Smooth muscle cell (in vitro differentiated cells): ENCODE data around the gene DYNLL2. TPM values are rescaled to one million over a fixed set of nuclear protein-coding genes. Genes with fewer than 3 reads are reported as not detected.

Source experiments
- DNase-seq: peaks from one replicate; lab custom pipeline; 2025; ENCODE audit not compliant: unreplicated experiment; lab: John Stamatoyannopoulos, UW
- H2AFZ ChIP-seq: fragments of 200-600 bp; sonication (generic); 2 replicates; pipeline ENCODE4 v1.6.0; 2016; ENCODE audit warnings: antibody characterized with exemption, low read depth, mild to moderate bottlenecking
- H3F3A ChIP-seq: fragments of 200-600 bp; sonication (generic); 2 replicates; pipeline ENCODE4 v1.6.0; 2017; ENCODE audit warnings: antibody characterized with exemption, low read depth
- H3K27ac ChIP-seq: fragments of 200-600 bp; sonication (generic); 2 replicates; pipeline ENCODE4 v1.5.1; 2016; ENCODE audit warnings: low read depth, mild to moderate bottlenecking
- H3K27me3 ChIP-seq: fragments of 200-600 bp; sonication (generic); 2 replicates; pipeline ENCODE4 v1.6.1; 2016; ENCODE audit warnings: low read depth, mild to moderate bottlenecking
- H3K36me3 ChIP-seq: fragments of 200-600 bp; sonication (generic); 2 replicates; pipeline ENCODE4 v1.5.1; 2016; ENCODE audit warnings: low read depth
- H3K4me1 ChIP-seq: fragments of 200-600 bp; sonication (generic); 2 replicates; pipeline ENCODE4 v1.5.1; 2016; ENCODE audit warnings: low read depth
- H3K4me2 ChIP-seq: fragments of 200-600 bp; sonication (generic); 2 replicates; pipeline ENCODE4 v1.6.0; 2016; ENCODE audit warnings: mild to moderate bottlenecking
- H3K4me3 ChIP-seq: fragments of 200-600 bp; sonication (generic); 2 replicates; pipeline ENCODE4 v1.5.1; 2016; ENCODE audit warnings: mild to moderate bottlenecking
- H3K79me2 ChIP-seq: fragments of 200-600 bp; sonication (generic); 2 replicates; pipeline ENCODE4 v1.6.0; 2016; ENCODE audit warnings: low read depth, mild to moderate bottlenecking
- H3K9ac ChIP-seq: fragments of 200-600 bp; sonication (generic); 2 replicates; pipeline ENCODE4 v1.6.0; 2016; ENCODE audit warnings: low read depth
- H3K9me3 ChIP-seq: fragments of 200-600 bp; sonication (generic); replicated peaks from 2 replicates; pipeline ENCODE4 v1.5.1; 2016; ENCODE audit warnings: low read depth
- H4K20me1 ChIP-seq: fragments of 200-600 bp; sonication (generic); 2 replicates; pipeline ENCODE4 v1.6.0; 2016; ENCODE audit warnings: low read depth
- WGBS: methylation state at CpG from one replicate; pipeline ENCODE4 v1.1.7; 2016; ENCODE audit warnings: low lambda C conversion rate; 5-methylcytosine and 5-hydroxymethylcytosine counted together
- polyA plus RNA-seq: library from polyadenylated mRNA; unstranded; fragments of >200 nt; fragmentation: Nextera tagmentation; extraction: Ambion mirVana; gene quantifications from 2 replicates; pipeline ENCODE4 v1.2.1, GENCODE V29; 2016
- total RNA-seq: library from RNA; depleted of rRNA; stranded (reverse); fragments of >200 nt; gene quantifications from 2 replicates; pipeline ENCODE4 v1.2.3, GENCODE V29; 2014
- TF ChIP-seq, protein P1 (sequence below): fragments of 200-600 bp; sonication (generic); IDR thresholded peaks from 2 replicates; pipeline ENCODE4 v1.5.1; 2017; ENCODE audit warnings: borderline replicate concordance, mild to moderate bottlenecking, antibody characterized with exemption; ENCODE audit not compliant: insufficient read depth, poor library complexity, severe bottlenecking

The DYNLL2 gene
- total RNA-seq = 8.9 and 9.1 TPM in 2 replicates
- 1.5 and 2.0 TPM in 2 replicates for polyA plus RNA-seq

DNA sequence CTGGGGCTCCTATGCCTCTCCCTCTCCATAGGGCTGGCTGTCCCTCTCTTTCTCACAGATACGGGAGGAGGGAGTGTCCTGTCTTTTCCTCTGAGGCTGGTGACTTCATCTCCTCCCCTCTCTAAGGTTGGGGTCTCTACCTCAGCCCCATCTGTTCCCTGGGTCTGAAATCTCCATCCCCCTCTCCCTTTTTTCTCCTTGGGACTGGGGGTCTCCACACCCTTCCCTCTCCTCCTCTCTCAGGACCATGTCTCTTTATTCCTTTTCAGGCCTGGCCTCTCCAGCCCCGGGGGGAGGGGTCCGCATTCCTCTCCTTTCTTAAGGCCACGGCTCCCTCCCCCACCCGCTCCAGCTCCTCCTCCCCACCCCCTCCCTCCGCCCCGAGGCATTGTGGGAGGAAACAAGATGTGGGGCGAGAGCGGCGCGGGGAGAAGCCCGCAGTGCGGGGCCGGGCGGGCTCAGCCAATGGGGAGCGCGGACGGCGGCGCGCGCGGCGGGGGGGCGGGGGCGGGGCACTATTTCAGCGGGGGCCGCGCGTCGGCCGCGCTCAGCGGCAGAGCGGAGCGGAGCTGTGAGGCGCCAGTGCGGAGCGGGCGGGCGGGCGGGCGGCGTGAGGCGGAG, at the start of gene DYNLL2:
DYNLL2 (plus strand) TSS at position 550 of the 621 bp plus-strand sequence. CDS start 3,672 bp downstream, outside the sequence.
- TF ChIP-seq, protein P1, sequence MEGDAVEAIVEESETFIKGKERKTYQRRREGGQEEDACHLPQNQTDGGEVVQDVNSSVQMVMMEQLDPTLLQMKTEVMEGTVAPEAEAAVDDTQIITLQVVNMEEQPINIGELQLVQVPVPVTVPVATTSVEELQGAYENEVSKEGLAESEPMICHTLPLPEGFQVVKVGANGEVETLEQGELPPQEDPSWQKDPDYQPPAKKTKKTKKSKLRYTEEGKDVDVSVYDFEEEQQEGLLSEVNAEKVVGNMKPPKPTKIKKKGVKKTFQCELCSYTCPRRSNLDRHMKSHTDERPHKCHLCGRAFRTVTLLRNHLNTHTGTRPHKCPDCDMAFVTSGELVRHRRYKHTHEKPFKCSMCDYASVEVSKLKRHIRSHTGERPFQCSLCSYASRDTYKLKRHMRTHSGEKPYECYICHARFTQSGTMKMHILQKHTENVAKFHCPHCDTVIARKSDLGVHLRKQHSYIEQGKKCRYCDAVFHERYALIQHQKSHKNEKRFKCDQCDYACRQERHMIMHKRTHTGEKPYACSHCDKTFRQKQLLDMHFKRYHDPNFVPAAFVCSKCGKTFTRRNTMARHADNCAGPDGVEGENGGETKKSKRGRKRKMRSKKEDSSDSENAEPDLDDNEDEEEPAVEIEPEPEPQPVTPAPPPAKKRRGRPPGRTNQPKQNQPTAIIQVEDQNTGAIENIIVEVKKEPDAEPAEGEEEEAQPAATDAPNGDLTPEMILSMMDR = no peak
- peak within 1 kb of the TSS; percentile 70 for H3K27ac ChIP-seq
- peak; percentile 78 for DNase-seq
- peaks cover 46% of the 10 kb centered on the region for H4K20me1 ChIP-seq
- peak within 1 kb of the TSS; percentile 99 for H3K4me3 ChIP-seq
- H3K27me3 ChIP-seq = no peaks in the 10 kb centered on the region
- no peaks in the 10 kb centered on the region for H3K9me3 ChIP-seq
- H3K36me3 ChIP-seq = no peaks in the 10 kb centered on the region
- peak within 1 kb of the TSS; percentile 97 for H2AFZ ChIP-seq
- peaks cover 38% of the 10 kb centered on the region for H3K4me1 ChIP-seq
- peak within 1 kb of the TSS; percentile 90 for H3K9ac ChIP-seq
- peak within 1 kb of the TSS; percentile 95 for H3K4me2 ChIP-seq
- H3K79me2 ChIP-seq = peaks cover 47% of the 10 kb centered on the region
- H3F3A ChIP-seq = peaks cover 5% of the 10 kb centered on the region
- WGBS = 0% methylated on average over 1 of the region's 45 CpGs

DNA sequence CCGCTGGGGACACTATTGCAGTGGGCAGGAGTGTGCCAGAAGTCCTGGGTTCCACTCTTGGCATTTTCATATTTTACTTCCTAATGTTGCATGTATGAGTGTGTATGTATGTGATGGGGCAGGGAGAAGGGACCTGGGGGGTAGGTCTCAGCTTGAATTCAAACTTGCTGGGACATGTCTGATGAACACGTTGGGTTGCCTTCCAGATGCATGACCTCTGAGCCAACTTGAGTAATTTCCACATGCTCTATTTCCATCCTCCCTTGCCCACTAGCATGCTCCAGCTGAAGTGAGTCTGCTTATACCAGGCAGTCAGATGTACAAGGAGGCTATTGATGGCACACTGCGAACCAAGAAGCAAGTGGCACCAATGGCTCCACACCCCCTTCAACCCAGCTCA, 43.2 kb upstream of the DYNLL2 start:
- Histone ChIP-seq H3K79me2 (no peaks in the 10 kb centered on the region), H3K4me2 (no peak overlapping the region), H3K27ac (no peak overlapping the region), H3K9ac (no peak overlapping the region), H3K9me3 (no peaks in the 10 kb centered on the region), H3K36me3 (no peaks in the 10 kb centered on the region), H3K4me3 (no peak overlapping the region), H3K27me3 (peaks cover 16% of the 10 kb centered on the region), H3F3A (no peaks in the 10 kb centered on the region), H3K4me1 (no peaks in the 10 kb centered on the region), H2AFZ (no peak overlapping the region), H4K20me1 (no peaks in the 10 kb centered on the region)
- 85% methylated on average over 3 of the region's 3 CpGs for WGBS
- TF ChIP-seq, protein P1 = no peak
- DNase-seq = no peak

DNA sequence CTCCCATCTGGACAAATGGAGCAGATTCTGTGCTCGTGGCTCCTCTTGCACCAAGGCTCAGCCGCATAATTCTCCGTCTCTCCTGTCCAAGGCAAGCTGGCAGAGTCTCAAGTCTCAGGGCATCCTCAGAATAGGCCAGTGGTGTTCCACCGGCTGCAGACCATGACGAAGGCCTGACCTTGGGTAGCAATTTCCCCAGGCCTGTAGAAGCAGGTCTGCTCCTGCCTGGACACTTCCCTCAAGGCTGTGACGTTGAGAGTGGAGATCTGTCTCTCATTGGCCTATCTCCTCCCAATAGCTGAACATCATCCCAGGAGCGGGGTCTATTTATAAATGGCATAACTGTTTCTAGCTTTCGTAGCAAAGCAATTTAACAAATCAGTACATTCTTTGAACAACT, 42.8 kb upstream of the DYNLL2 start:
- Histone ChIP-seq H3K4me3 (no peak overlapping the region), H3K36me3 (no peaks in the 10 kb centered on the region), H3K27me3 (peaks cover 16% of the 10 kb centered on the region), H3K9ac (no peak overlapping the region), H3F3A (no peaks in the 10 kb centered on the region), H3K4me2 (no peak overlapping the region), H4K20me1 (no peaks in the 10 kb centered on the region), H3K79me2 (no peaks in the 10 kb centered on the region), H3K27ac (no peak overlapping the region), H2AFZ (no peak overlapping the region), H3K4me1 (no peaks in the 10 kb centered on the region), H3K9me3 (no peaks in the 10 kb centered on the region)
- TF ChIP-seq, protein P1 = no peak
- DNase-seq = no peak
- 87% methylated on average over 8 of the region's 8 CpGs for WGBS

DNA sequence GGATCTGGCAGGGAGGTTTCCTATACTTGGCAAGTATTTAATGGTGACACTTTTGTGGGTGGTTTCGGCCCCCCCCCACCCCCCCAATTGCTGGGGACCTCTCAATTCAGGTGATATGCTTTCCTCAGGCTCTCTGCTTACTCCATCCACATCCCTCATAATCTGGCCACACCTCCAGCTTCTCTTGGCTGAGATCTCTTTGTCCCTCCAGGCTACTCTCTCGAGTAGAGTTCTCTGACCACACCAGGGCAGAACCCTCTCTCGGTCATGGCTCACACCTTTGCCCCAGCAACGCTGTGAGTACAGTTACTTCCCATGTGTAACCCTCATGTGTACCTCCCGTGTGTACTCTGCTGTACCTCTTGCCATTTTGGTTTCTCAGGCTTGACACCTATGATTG, 42.1 kb upstream of the DYNLL2 start:
- Histone ChIP-seq H3K27ac (no peak overlapping the region), H3K27me3 (peaks cover 16% of the 10 kb centered on the region), H3K4me1 (no peaks in the 10 kb centered on the region), H3K36me3 (no peaks in the 10 kb centered on the region), H3K9me3 (no peaks in the 10 kb centered on the region), H2AFZ (no peak overlapping the region), H3K4me2 (no peak overlapping the region), H4K20me1 (no peaks in the 10 kb centered on the region), H3K4me3 (no peak overlapping the region), H3K9ac (no peak overlapping the region), H3F3A (no peaks in the 10 kb centered on the region), H3K79me2 (no peaks in the 10 kb centered on the region)
- DNase-seq = no peak
- TF ChIP-seq, protein P1 = no peak
- WGBS = 80% methylated on average over 5 of the region's 5 CpGs
